ENCODE measurements around the gene EPN3.
A peak's percentile ranks its signal among the peaks of the same experiment; 100 is the strongest.

The EPN3 gene

DNA sequence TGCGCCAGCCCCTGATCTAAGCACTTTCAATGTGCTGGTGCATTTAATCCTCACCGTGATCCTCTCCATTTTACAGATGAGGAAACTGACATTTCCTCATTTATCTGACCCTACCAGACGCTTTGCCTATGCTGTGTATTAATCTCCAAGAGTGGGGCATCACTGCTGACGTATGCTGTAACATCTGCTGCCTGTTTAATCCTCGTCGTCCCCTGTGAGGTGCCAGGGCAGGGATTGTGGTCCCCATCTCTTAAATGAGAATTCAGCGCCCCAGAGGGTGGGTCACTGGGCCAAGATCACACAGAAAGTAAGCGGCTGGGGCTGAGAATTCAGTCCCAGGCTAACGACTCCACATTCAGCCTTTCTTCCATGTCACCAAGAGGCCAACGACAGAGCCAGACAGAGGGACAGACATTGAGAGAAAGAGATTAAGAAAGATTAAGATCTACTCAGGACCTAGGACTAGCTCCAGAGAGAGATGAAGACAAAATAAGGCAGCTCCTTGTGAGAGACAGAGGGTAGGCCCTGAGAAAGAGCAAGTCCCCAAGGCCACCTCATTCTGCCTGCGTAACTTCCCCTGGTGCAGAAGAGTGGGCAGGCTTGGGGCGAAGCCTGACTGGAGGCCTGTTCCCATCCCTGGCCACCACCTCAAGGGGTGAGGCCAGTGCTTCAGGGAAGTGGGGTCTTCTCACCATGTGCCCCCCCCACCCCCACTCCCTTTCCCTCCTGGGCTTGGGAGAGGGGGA lies 41.5 kb downstream of the EPN3 start:
- H4K91ac ChIP-seq (ENCODE audit: low read depth, low read length, poor library complexity) = no peak overlapping the region
- H3K4me3 ChIP-seq (ENCODE audit: low read length in 2 of 2) = no peak overlapping the region
- peaks cover 0 to 4% of the 10 kb centered on the region in 2 donors for H3K9me3 ChIP-seq (replicated peaks in 1 of 2; ENCODE audit: control insufficient read depth in 2 of 2, insufficient read depth in 1 of 2, low read depth in 1 of 2, low read length in 2 of 2)
- DNase-seq (ENCODE audit: low spot score) = no peak
- H3K14ac ChIP-seq (ENCODE audit: low read length) = no peak overlapping the region
- no peak overlapping the region for H2BK15ac ChIP-seq (ENCODE audit: low read length)
- no peak overlapping the region for H3K27ac ChIP-seq (replicated peaks; ENCODE audit: low read length)
- no peak overlapping the region for H3K4ac ChIP-seq (ENCODE audit: low read length)
- WGBS, 2 donors (ENCODE audit: extremely low coverage in 2 of 2, insufficient read length in 2 of 2, insufficient replicate concordance in 1 of 2) = no CpG with 5 or more reads among the region's 12 CpGs
- H2AK5ac ChIP-seq (ENCODE audit: low read depth, low read length) = no peak overlapping the region
- H2BK12ac ChIP-seq (ENCODE audit: low read length) = no peak overlapping the region
- H3K27me3 ChIP-seq (ENCODE audit: control insufficient read depth in 3 of 3, insufficient read depth in 3 of 3, low read depth in 1 of 3, low read length in 3 of 3) = no peaks in the 10 kb centered on the region
- H3K4me1 ChIP-seq (ENCODE audit: control insufficient read depth in 2 of 2, insufficient read depth in 1 of 2, low read depth in 1 of 2, low read length in 2 of 2) = peaks cover 13 to 18% of the 10 kb centered on the region in 2 donors
- no peak overlapping the region for H2BK120ac ChIP-seq (ENCODE audit: low read depth, low read length)
- no peak overlapping the region for H3K9ac ChIP-seq (ENCODE audit: low read depth, low read length, poor library complexity)
- H2AFZ ChIP-seq (ENCODE audit: low read length) = no peak overlapping the region
- no peaks in the 10 kb centered on the region for H3K79me1 ChIP-seq (ENCODE audit: low read depth, low read length)
- H4K8ac ChIP-seq (ENCODE audit: low read depth, low read length) = no peak overlapping the region
- H3K18ac ChIP-seq (ENCODE audit: low read length) = no peak overlapping the region
- H3K4me2 ChIP-seq (ENCODE audit: insufficient read depth, low read length, poor library complexity, severe bottlenecking) = no peak overlapping the region
- H3K36me3 ChIP-seq (replicated peaks in 1 of 2; ENCODE audit: control insufficient read depth in 2 of 2, insufficient read depth in 2 of 2, low read length in 2 of 2) = peaks cover 0 to 2% of the 10 kb centered on the region in 2 donors
- H2BK5ac ChIP-seq (ENCODE audit: low read length) = no peak overlapping the region
- H3K23ac ChIP-seq (ENCODE audit: low read depth, low read length, poor library complexity) = no peak overlapping the region

DNA sequence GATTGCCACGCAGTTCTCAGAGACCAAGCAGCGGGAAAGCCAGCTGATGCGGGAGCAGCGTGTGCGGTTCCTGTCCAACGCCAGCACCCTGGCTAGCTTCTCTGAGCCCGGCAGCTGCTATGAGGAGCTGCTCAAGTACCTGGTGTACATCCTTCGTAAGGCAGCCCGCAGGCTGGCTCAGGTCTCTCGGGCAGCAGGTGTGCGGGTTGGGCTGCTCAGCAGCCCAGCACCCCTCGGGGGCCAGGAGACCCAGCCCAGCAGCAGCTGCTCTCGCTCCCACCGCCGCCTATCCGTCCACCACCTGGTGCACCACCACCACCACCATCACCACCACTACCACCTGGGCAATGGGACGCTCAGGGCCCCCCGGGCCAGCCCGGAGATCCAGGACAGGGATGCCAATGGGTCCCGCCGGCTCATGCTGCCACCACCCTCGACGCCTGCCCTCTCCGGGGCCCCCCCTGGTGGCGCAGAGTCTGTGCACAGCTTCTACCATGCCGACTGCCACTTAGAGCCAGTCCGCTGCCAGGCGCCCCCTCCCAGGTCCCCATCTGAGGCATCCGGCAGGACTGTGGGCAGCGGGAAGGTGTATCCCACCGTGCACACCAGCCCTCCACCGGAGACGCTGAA lies 43.2 kb downstream of the EPN3 start:
- H3K79me1 ChIP-seq (ENCODE audit: low read depth, low read length) = no peaks in the 10 kb centered on the region
- no peak overlapping the region for H3K9ac ChIP-seq (ENCODE audit: low read depth, low read length, poor library complexity)
- no peak overlapping the region for H3K27ac ChIP-seq (replicated peaks; ENCODE audit: low read length)
- peak overlapping the region; percentile 4 for H2BK5ac ChIP-seq (ENCODE audit: low read length)
- H3K23ac ChIP-seq (ENCODE audit: low read depth, low read length, poor library complexity) = no peak overlapping the region
- H2BK120ac ChIP-seq (ENCODE audit: low read depth, low read length) = no peak overlapping the region
- H3K9me3 ChIP-seq (replicated peaks in 1 of 2; ENCODE audit: control insufficient read depth in 2 of 2, insufficient read depth in 1 of 2, low read depth in 1 of 2, low read length in 2 of 2) = peaks cover 0 to 4% of the 10 kb centered on the region in 2 donors
- no peak overlapping the region for H2BK12ac ChIP-seq (ENCODE audit: low read length)
- peaks cover 2 to 19% of the 10 kb centered on the region in 2 donors for H3K4me1 ChIP-seq (ENCODE audit: control insufficient read depth in 2 of 2, insufficient read depth in 1 of 2, low read depth in 1 of 2, low read length in 2 of 2)
- H2AK5ac ChIP-seq (ENCODE audit: low read depth, low read length) = no peak overlapping the region
- H3K36me3 ChIP-seq (replicated peaks in 1 of 2; ENCODE audit: control insufficient read depth in 2 of 2, insufficient read depth in 2 of 2, low read length in 2 of 2) = peaks cover 0 to 2% of the 10 kb centered on the region in 2 donors
- no peak overlapping the region for H3K4me3 ChIP-seq (ENCODE audit: low read length in 2 of 2)
- no peak overlapping the region for H3K4me2 ChIP-seq (ENCODE audit: insufficient read depth, low read length, poor library complexity, severe bottlenecking)
- DNase-seq (ENCODE audit: low spot score) = no peak
- no peak overlapping the region for H3K18ac ChIP-seq (ENCODE audit: low read length)
- WGBS, 2 donors (ENCODE audit: extremely low coverage in 2 of 2, insufficient read length in 2 of 2, insufficient replicate concordance in 1 of 2) = no CpG with 5 or more reads among the region's 33 CpGs
- H3K4ac ChIP-seq (ENCODE audit: low read length) = no peak overlapping the region
- H4K91ac ChIP-seq (ENCODE audit: low read depth, low read length, poor library complexity) = no peak overlapping the region
- H2BK15ac ChIP-seq (ENCODE audit: low read length) = no peak overlapping the region
- no peaks in the 10 kb centered on the region for H3K27me3 ChIP-seq (ENCODE audit: control insufficient read depth in 3 of 3, insufficient read depth in 3 of 3, low read depth in 1 of 3, low read length in 3 of 3)
- no peak overlapping the region for H2AFZ ChIP-seq (ENCODE audit: low read length)
- H4K8ac ChIP-seq (ENCODE audit: low read depth, low read length) = no peak overlapping the region
- H3K14ac ChIP-seq (ENCODE audit: low read length) = no peak overlapping the region

DNA sequence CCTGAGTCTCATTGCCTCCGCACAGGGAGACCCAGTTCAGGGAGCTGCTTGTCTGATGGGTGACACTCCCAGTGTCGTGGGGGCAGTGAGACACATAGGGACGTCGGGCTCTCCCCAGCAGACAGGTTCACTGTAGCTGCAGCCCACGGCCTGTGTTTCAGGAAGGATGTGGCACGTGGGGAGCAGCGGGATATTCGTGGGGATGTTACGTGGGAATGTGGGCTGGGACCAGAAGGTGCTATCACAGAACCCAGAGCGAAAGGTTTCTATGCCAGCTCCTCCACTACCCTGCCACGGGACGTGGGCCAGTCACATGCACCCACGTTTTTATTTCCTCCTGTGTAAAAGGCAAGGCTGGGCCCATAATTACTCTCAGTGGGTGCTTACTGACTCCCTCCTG lies 44.3 kb downstream of the EPN3 start:
- Histone ChIP-seq H3K9ac (ENCODE audit: low read depth, low read length, poor library complexity) (no peak overlapping the region), H2BK15ac (ENCODE audit: low read length) (no peak overlapping the region), H3K4me3 (ENCODE audit: low read length in 2 of 2) (no peak overlapping the region), H3K79me1 (ENCODE audit: low read depth, low read length) (no peaks in the 10 kb centered on the region), H4K91ac (ENCODE audit: low read depth, low read length, poor library complexity) (no peak overlapping the region), H3K23ac (ENCODE audit: low read depth, low read length, poor library complexity) (no peak overlapping the region), H2AK5ac (ENCODE audit: low read depth, low read length) (no peak overlapping the region), H3K36me3 (replicated peaks in 1 of 2; ENCODE audit: control insufficient read depth in 2 of 2, insufficient read depth in 2 of 2, low read length in 2 of 2) (peaks cover 0 to 2% of the 10 kb centered on the region in 2 donors), H2AFZ (ENCODE audit: low read length) (no peak overlapping the region), H3K4ac (ENCODE audit: low read length) (no peak overlapping the region), H3K27me3 (ENCODE audit: control insufficient read depth in 3 of 3, insufficient read depth in 3 of 3, low read depth in 1 of 3, low read length in 3 of 3) (no peaks in the 10 kb centered on the region), H2BK12ac (ENCODE audit: low read length) (no peak overlapping the region), H3K9me3 (replicated peaks in 1 of 2; ENCODE audit: control insufficient read depth in 2 of 2, insufficient read depth in 1 of 2, low read depth in 1 of 2, low read length in 2 of 2) (peaks cover 0 to 4% of the 10 kb centered on the region in 2 donors), H3K18ac (ENCODE audit: low read length) (peak overlapping the region; percentile 39), H3K14ac (ENCODE audit: low read length) (no peak overlapping the region), H2BK120ac (ENCODE audit: low read depth, low read length) (no peak overlapping the region), H4K8ac (ENCODE audit: low read depth, low read length) (no peak overlapping the region), H3K27ac (replicated peaks; ENCODE audit: low read length) (no peak overlapping the region), H3K4me2 (ENCODE audit: insufficient read depth, low read length, poor library complexity, severe bottlenecking) (no peak overlapping the region), H2BK5ac (ENCODE audit: low read length) (no peak overlapping the region), H3K4me1 (ENCODE audit: control insufficient read depth in 2 of 2, insufficient read depth in 1 of 2, low read depth in 1 of 2, low read length in 2 of 2) (peaks cover 0 to 19% of the 10 kb centered on the region in 2 donors)
- no peak for DNase-seq (ENCODE audit: low spot score)
- no CpG with 5 or more reads among the region's 13 CpGs for whole genome bisulfite sequencing, 2 donors (ENCODE audit: extremely low coverage in 2 of 2, insufficient read length in 2 of 2, insufficient replicate concordance in 1 of 2)

DNA sequence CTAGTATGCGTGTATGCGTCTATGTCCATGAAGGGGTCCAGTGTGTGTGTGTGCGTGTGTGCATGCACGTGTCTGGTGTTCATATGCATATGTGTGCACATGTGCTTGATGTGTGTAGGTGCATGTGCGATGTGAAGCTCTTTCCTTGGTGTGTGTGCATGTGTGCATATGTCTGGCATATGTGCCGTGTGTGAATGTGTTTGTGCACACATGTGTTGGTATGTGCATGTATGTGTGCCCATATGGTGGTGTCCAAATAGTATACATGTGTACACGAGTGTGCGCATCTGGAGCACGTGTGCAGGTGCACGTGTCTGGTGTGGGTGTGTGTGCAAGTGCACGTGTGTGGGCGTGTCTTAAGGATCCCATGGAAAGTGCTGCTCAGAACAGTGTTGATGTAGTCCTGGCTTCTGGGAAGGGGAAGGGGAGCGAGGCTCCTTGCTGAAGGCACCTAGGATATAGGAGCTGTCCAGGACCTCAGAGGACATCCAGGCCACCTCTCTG lies 45.0 kb downstream of the EPN3 start:
- H3K23ac ChIP-seq (ENCODE audit: low read depth, low read length, poor library complexity) = peak overlapping the region; percentile 68
- no peak overlapping the region for H3K4me2 ChIP-seq (ENCODE audit: insufficient read depth, low read length, poor library complexity, severe bottlenecking)
- H2BK15ac ChIP-seq (ENCODE audit: low read length) = peak overlapping the region; percentile 63
- H3K4me1 ChIP-seq (ENCODE audit: control insufficient read depth in 2 of 2, insufficient read depth in 1 of 2, low read depth in 1 of 2, low read length in 2 of 2) = peaks cover 0 to 19% of the 10 kb centered on the region in 2 donors
- H2AFZ ChIP-seq (ENCODE audit: low read length) = no peak overlapping the region
- no peak for DNase-seq (ENCODE audit: low spot score)
- H2AK5ac ChIP-seq (ENCODE audit: low read depth, low read length) = no peak overlapping the region
- H4K91ac ChIP-seq (ENCODE audit: low read depth, low read length, poor library complexity) = no peak overlapping the region
- no peak overlapping the region for H2BK120ac ChIP-seq (ENCODE audit: low read depth, low read length)
- peak overlapping the region; percentile 24 for H3K9ac ChIP-seq (ENCODE audit: low read depth, low read length, poor library complexity)
- H3K36me3 ChIP-seq (replicated peaks in 1 of 2; ENCODE audit: control insufficient read depth in 2 of 2, insufficient read depth in 2 of 2, low read length in 2 of 2) = peaks cover 0 to 2% of the 10 kb centered on the region in 2 donors
- no peak overlapping the region for H3K4ac ChIP-seq (ENCODE audit: low read length)
- peak overlapping the region; percentile 60 for H3K18ac ChIP-seq (ENCODE audit: low read length)
- H3K14ac ChIP-seq (ENCODE audit: low read length) = no peak overlapping the region
- no peaks in the 10 kb centered on the region for H3K79me1 ChIP-seq (ENCODE audit: low read depth, low read length)
- no peaks in the 10 kb centered on the region for H3K27me3 ChIP-seq (ENCODE audit: control insufficient read depth in 3 of 3, insufficient read depth in 3 of 3, low read depth in 1 of 3, low read length in 3 of 3)
- H3K9me3 ChIP-seq (replicated peaks in 1 of 2; ENCODE audit: control insufficient read depth in 2 of 2, insufficient read depth in 1 of 2, low read depth in 1 of 2, low read length in 2 of 2) = peaks cover 0 to 4% of the 10 kb centered on the region in 2 donors
- H2BK5ac ChIP-seq (ENCODE audit: low read length) = no peak overlapping the region
- H4K8ac ChIP-seq (ENCODE audit: low read depth, low read length) = no peak overlapping the region
- H3K27ac ChIP-seq (replicated peaks; ENCODE audit: low read length) = no peak overlapping the region
- H3K4me3 ChIP-seq (ENCODE audit: low read length in 2 of 2) = peak overlapping the region in 1 of 2 donors; percentile 19
- H2BK12ac ChIP-seq (ENCODE audit: low read length) = no peak overlapping the region
- whole genome bisulfite sequencing, 2 donors (ENCODE audit: extremely low coverage in 2 of 2, insufficient read length in 2 of 2, insufficient replicate concordance in 1 of 2) = no CpG with 5 or more reads among the region's 13 CpGs
